IPS DF 6.9 (cell line): ENCODE results near the gene SNAI3.

Experiments
- DNase-seq: peaks from one replicate; pipeline ENCODE4 v3.0.0-alpha.2; 2013; ENCODE audit warnings: low read depth, low spot score
- H3K27ac ChIP-seq: one replicate; pipeline ENCODE4 v1.5.1; 2013; ENCODE audit warnings: low read length, control low read depth
- H3K27me3 ChIP-seq: 2 replicates; pipeline ENCODE4 v1.6.1; 2013; ENCODE audit warnings: mild to moderate bottlenecking, low read length; ENCODE audit not compliant: control insufficient read depth, insufficient read depth
- H3K36me3 ChIP-seq: 2 replicates; pipeline ENCODE4 v1.6.1; 2013; ENCODE audit warnings: low read length; ENCODE audit not compliant: control insufficient read depth, insufficient read depth
- H3K4me1 ChIP-seq: 2 replicates; pipeline ENCODE4 v1.6.1; 2013; ENCODE audit warnings: low read length; ENCODE audit not compliant: control insufficient read depth, insufficient read depth
- H3K4me3 ChIP-seq: 2 replicates; pipeline ENCODE4 v1.5.1; 2013; ENCODE audit warnings: mild to moderate bottlenecking, low read length
- H3K9me3 ChIP-seq: 2 replicates; pipeline ENCODE4 v1.6.1; 2013; ENCODE audit warnings: low read length, inconsistent platforms; ENCODE audit not compliant: control insufficient read depth, insufficient read depth
- WGBS: extraction: QIAGEN DNeasy Blood & Tissue Kit; methylation state at CpG from one replicate; pipeline ENCODE4 v1.1.7; 2013; ENCODE audit warnings: mixed read lengths, missing lambda C conversion rate; ENCODE audit not compliant: insufficient read length, insufficient coverage; 5-methylcytosine and 5-hydroxymethylcytosine counted together

The SNAI3 gene

DNA sequence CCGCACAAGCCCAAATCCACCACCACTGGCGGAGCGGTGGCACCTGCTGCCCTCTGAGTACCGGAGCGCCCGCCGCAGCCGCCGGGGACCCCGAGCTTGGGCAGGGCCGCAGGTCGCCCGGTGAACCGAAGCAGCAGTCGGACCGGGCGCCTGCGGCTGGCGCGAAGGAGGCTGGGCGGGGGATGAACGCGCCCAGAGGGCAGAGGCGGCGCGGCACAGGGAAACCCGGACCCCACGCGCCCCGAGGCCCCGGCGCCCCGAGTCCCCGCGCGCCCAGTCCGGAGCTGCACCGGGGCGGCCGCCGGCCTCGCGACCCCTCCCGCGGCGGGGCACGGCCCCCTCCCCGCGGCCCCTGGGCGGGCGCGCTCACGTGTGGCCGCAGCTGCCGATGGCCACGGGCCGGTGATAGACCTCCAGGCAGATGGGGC is 19.5 kb upstream of the SNAI3 start:
- no peaks in the 10 kb centered on the region; the same call in 1 of the 2 replicates for H3K36me3 ChIP-seq

DNA sequence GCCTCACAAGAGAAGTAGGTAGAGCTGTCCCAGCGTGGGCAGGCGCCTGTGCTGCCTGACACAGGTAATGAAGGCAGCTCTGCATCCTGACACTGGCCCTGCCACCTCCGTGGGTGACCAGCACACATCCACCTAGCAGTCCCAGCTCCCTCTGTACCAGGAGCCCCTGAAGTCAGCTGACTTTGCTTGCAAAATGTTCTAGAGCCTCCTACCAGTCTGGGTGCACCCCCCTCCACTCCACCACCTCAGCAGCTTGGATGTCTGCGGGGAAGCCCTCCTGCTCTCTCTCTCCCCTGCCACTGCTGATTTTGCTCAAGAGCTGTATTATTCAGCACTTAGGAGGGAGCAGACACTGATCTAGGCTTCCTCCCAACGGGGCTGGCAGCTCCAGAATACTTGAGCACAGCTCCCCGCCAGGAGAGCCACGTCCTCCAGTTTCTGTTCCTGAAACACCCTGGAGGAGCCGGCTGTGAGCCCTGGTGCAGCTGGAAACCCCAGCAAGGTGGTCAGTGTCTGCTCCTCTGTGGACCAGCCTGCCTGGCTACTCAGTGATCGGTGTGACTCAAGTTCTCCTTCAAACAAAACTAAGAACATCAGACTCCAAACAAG is 18.9 kb upstream of the SNAI3 start:
- peak overlapping the region; percentile 82; the same call in 1 of the 2 replicates for H3K4me3 ChIP-seq
- no peaks in the 10 kb centered on the region; the same call in 1 of the 2 replicates for H3K4me1 ChIP-seq
- no peak for DNase-seq
- no peaks in the 10 kb centered on the region for H3K9me3 ChIP-seq
- H3K27ac ChIP-seq: no peak overlapping the region
- H3K36me3 ChIP-seq: peaks cover 4% of the 10 kb centered on the region; the same call in 1 of the 2 replicates
- no CpG with 5 or more reads among the region's 9 CpGs for WGBS
- no peaks in the 10 kb centered on the region for H3K27me3 ChIP-seq

More for the DNA sequence above, 19.5 kb upstream of the SNAI3 start:
- Histone ChIP-seq H3K4me1 (no peaks in the 10 kb centered on the region; the same call in 1 of the 2 replicates), H3K27me3 (no peaks in the 10 kb centered on the region), H3K9me3 (no peaks in the 10 kb centered on the region), H3K4me3 (peak overlapping the region; percentile 82), H3K27ac (no peak overlapping the region)
- WGBS: no CpG with 5 or more reads among the region's 57 CpGs
- no peak for DNase-seq

DNA sequence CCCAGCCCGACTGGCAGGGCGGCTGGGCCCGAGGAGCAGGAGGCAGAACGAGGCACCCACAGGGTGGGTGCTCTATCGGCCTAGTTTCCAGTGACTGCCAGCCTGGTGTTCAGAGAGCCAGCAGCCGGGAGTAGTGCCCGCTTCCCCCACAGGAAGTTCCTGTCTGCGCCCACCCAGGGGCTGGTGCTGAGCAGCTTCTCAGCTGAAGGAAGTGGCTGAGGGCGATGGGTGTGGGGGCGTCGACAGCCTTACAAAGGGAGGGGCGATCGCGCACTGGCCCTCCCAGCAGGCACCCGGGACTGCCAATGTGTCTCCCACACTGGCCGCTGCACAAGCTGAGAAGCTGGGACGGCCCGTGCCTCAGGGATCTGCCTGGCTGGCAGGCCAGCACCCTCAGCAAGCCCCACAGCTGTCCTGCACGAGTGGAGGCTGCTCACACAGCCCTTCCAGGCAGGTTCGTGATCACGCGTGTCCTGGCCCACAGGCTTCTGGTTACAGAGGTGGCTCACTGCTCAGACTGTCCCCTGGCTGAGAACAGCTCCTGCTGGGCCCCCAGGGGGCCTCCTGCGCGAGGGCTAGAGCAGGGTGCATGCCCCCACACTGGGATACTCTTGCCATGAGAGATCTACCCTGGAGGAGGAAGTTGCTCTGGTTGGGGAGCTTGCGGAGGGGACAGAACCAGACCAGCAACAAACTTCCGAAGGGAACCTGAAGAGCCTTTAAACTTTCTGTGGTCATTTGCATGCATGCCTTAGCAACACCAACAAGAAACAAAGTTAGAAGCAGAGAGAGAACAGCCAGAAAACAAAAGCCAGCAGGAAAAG is 17.4 kb upstream of the SNAI3 start:
- Histone ChIP-seq H3K4me3 (no peak overlapping the region), H3K9me3 (no peaks in the 10 kb centered on the region), H3K4me1 (no peaks in the 10 kb centered on the region; the same call in 1 of the 2 replicates), H3K27me3 (no peaks in the 10 kb centered on the region), H3K27ac (no peak overlapping the region), H3K36me3 (peaks cover 5% of the 10 kb centered on the region; the same call in 1 of the 2 replicates)
- no CpG with 5 or more reads among the region's 26 CpGs for WGBS
- no peak for DNase-seq

DNA sequence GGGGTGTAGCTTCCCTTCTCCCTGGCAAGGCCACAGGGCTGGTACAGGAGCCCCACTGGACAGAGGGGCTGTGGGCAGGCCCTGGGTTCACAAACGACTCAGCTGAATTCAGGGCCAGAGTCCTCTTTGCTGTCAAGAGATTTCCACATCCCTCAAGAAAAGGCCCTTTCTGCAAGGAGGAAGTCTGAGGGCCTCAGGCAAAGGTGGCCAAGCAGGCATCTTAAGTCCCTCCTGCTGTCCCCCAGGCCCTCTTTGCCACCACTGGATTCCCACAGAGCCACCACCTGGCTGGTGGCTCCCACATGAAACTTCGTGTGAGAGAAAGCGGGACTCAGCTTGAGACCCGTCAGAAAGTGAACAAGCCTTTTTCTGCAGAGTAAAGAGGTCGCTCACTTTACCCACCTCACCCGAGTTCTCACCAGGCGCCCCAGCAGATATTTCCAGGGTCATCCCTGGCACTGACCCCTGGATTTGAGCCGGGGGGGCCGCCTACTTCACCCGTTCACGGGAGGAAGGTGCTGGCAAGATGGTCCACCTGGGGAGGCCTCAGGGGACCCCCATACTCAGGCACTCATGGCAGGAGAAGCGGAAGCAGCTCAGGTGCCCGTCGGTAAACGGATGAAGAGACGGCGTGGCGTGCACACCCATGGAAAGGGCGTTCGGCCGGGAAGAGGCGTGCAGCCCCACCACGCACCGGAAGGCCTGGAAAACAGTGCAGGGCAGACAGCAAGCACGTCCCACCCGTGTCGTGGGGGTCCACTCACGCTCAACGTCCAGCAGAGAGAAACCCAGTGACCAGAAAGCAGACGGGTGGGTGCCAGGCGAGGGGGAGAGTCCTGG is 16.3 kb upstream of the SNAI3 start:
- H3K4me1 ChIP-seq: no peaks in the 10 kb centered on the region; the same call in 1 of the 2 replicates
- no peaks in the 10 kb centered on the region for H3K27me3 ChIP-seq
- H3K27ac ChIP-seq: no peak overlapping the region
- no peak overlapping the region for H3K4me3 ChIP-seq
- no peaks in the 10 kb centered on the region for H3K9me3 ChIP-seq
- peaks cover 13% of the 10 kb centered on the region; the same call in 1 of the 2 replicates for H3K36me3 ChIP-seq
- no peak for DNase-seq
- whole genome bisulfite sequencing: no CpG with 5 or more reads among the region's 31 CpGs

DNA sequence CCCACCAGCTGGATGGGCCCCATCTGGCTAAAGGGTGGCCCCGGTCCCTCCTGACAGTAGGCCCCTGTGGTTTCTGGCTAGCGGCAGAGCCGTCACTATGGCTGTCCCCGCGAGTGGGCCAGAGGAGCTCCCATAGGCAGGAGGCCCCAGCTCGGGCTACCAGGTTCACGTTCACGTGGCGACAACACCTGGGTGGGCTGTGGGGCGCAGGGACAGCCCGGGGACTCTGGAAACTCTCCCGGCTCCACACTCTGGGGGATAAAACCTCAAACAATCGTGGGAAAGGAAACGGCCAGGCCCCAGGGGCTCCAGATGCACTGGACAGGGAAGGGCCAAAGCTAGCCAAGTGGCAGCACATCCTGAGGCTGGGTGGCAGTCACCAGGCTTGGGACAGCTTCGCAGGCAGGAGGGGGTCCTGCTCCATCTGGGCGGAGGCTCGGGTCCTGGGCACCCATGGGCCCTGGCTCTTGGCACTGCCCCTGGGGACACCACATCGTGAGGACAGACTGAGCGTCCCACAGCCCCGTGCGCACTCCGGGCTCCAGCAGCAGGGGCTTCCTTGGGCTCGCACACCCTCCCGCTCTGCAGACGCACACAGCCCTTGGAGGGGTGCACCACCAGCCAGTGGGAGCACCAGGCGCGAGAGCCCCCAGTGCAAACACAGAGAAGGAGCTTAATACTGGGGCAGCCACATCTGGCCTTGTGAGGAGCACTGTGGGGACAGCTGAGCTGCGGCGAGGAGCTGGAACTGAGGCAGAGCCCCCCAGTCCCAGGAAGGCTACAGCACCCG is 15.5 kb upstream of the SNAI3 start:
- Histone ChIP-seq H3K4me1 (no peaks in the 10 kb centered on the region; the same call in 1 of the 2 replicates), H3K36me3 (peaks cover 19% of the 10 kb centered on the region; the same call in 1 of the 2 replicates), H3K27ac (no peak overlapping the region), H3K9me3 (no peaks in the 10 kb centered on the region), H3K4me3 (no peak overlapping the region), H3K27me3 (no peaks in the 10 kb centered on the region)
- no CpG with 5 or more reads among the region's 30 CpGs for WGBS
- DNase-seq: no peak

DNA sequence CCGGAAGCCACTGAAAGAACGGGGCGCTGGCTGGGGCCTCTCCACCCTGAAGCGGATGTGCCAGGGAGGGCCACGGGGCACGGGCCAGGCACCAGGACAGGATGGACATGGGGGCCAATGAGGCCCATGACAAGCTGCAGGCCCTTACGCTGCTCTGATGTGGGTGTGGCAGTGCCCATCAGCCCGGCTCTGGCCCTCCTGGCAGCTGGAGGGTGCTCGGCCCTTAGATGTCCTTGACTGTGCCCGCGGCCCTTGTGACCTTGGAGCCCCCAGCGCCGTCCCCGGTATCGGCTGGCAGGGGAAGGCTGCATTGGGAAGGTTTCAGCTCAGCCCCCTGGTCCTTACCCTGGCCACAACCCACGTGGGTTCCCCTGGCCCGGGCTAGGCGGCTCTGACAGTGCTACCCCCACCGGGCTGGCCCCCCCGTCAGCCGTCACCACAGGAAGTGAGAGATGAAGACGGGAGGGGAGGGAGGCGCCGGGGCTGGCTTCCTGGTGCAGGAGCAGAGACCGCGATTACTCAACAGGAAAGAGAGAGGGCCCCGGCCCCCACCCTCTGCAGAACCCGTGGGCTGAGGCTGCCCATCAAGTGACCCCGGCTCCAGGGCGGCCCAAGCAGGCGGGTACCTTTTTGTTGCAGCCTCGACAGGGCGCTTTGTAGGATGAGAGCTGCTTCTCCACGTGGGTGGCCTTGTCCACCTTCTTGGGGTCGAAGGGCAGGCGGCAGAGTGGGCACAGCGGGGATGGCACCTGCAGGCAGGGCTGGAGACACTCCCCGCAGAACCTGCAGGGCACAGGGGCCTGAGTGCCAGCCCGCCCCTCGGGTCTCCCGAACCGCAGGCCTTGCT is 14.6 kb upstream of the SNAI3 start:
- no peaks in the 10 kb centered on the region; the same call in 1 of the 2 replicates for H3K4me1 ChIP-seq
- H3K27ac ChIP-seq: no peak overlapping the region
- peaks cover 19% of the 10 kb centered on the region; the same call in 1 of the 2 replicates for H3K36me3 ChIP-seq
- no peak for DNase-seq
- no CpG with 5 or more reads among the region's 42 CpGs for WGBS
- H3K27me3 ChIP-seq: no peaks in the 10 kb centered on the region
- no peaks in the 10 kb centered on the region for H3K9me3 ChIP-seq
- H3K4me3 ChIP-seq: no peak overlapping the region

DNA sequence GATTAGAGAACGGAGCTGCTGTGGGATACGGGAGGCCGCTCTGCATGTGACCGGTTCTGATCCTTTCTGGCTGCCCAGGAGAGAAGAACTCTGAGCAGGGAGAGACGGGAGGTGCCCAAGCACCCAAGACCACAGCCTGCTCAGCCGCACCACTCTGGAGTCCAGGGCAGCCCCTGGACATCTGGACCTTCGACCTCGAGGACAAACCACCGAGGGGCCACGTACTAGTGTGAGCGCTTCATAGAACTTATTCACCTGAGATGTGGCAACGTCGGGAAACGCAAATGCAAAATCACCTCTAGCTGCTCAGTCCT is 14.0 kb upstream of the SNAI3 start:
- H3K27me3 ChIP-seq: no peaks in the 10 kb centered on the region
- H3K4me1 ChIP-seq: no peaks in the 10 kb centered on the region; the same call in 1 of the 2 replicates
- no peaks in the 10 kb centered on the region for H3K9me3 ChIP-seq
- no peak overlapping the region for H3K4me3 ChIP-seq
- H3K27ac ChIP-seq: no peak overlapping the region
- WGBS: no CpG with 5 or more reads among the region's 14 CpGs
- no peak for DNase-seq
- peaks cover 19% of the 10 kb centered on the region; the same call in 1 of the 2 replicates for H3K36me3 ChIP-seq

DNA sequence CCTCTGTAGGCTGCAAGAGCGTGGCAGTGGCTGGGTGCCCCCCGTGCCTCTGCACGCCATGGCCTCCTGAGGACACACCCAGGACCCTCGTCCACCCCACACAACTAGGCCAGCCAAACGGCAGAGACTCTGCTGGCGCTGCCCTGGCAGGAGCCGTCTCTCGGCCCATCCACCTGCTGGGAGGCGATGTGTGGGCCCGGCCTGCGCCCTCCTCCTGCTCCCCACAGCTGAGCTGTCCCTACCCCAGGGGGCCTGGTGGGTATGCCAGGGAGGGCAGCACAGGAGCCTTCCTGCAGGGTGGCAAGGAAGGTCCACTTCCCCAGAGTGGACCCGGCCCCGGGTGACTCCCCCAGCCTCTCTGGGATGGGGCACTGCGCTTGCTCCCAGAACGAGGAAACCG is 12.9 kb upstream of the SNAI3 start:
- no peak overlapping the region for H3K27ac ChIP-seq
- H3K4me1 ChIP-seq: no peaks in the 10 kb centered on the region; the same call in 1 of the 2 replicates
- no peaks in the 10 kb centered on the region for H3K9me3 ChIP-seq
- H3K27me3 ChIP-seq: no peaks in the 10 kb centered on the region
- peaks cover 19% of the 10 kb centered on the region; the same call in 1 of the 2 replicates for H3K36me3 ChIP-seq
- H3K4me3 ChIP-seq: no peak overlapping the region
- DNase-seq: no peak
- no CpG with 5 or more reads among the region's 16 CpGs for WGBS

DNA sequence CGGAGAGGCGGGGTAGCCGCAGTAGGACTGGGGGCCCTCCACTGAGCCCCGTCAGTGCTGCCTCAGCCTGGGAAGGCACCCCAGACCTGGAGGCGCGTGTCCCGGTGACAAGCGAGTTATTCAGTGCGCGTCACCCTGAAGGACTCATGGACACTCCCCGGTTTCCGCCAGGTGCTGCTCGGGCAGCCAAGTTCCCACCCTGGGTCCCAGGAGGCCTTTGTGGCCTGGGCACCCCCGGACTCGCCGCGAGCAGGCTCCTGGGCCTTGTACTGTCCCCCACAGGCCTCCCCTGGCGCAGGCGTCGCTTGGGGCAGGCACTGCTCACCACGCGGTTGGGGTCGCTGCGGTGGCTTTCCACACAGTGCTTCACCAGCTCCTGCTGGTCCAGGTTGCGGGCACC is 12.3 kb upstream of the SNAI3 start:
- H3K27me3 ChIP-seq: no peaks in the 10 kb centered on the region
- WGBS: no CpG with 5 or more reads among the region's 25 CpGs
- H3K4me3 ChIP-seq: no peak overlapping the region
- peaks cover 19% of the 10 kb centered on the region; the same call in 1 of the 2 replicates for H3K36me3 ChIP-seq
- no peaks in the 10 kb centered on the region; the same call in 1 of the 2 replicates for H3K4me1 ChIP-seq
- H3K9me3 ChIP-seq: no peaks in the 10 kb centered on the region
- H3K27ac ChIP-seq: no peak overlapping the region
- DNase-seq: no peak
